Ishikawa (cell line): ENCODE measurements around the gene LRGUK.

Experiments
- TAF1 ChIP-seq: IDR thresholded peaks from 2 replicates; pipeline ENCODE4 v1.6.1; 2012; ENCODE audit warnings: low read depth, mild to moderate bottlenecking
- TCF12 ChIP-seq: IDR thresholded peaks from 2 replicates; pipeline ENCODE4 v1.6.1; 2012; ENCODE audit warnings: low read depth
- YY1 ChIP-seq: IDR thresholded peaks from 2 replicates; pipeline ENCODE4 v1.6.1; 2012; ENCODE audit warnings: low read depth

GRCh38 chr7:134287916-134288659 lies 160.9 kb downstream of the LRGUK start:
- TF ChIP-seq TCF12 = no peak
- TF ChIP-seq YY1 = no peak
- no peak for TF ChIP-seq TAF1
